ENCODE results near the gene DCLRE1A.

DCLRE1A gene

GRCh38 chr10:113854761-113855588 lies 1.1 kb upstream of the DCLRE1A start:
- H3K36me3 ChIP-seq (ENCODE audit: control insufficient read depth in 1 of 2, insufficient read depth in 2 of 2, low read depth in 1 of 2, low read length in 2 of 2) = peaks cover 0 to 12% of the 10 kb centered on the region in 2 experiments
- H4K91ac ChIP-seq (ENCODE audit: low read length) = peak overlapping the region; percentile 77
- H3K9me3 ChIP-seq (ENCODE audit: control insufficient read depth, low read length) = no peaks in the 10 kb centered on the region
- peak overlapping the region; percentile 96 for H2BK5ac ChIP-seq (ENCODE audit: low read depth, low read length, poor library complexity, severe bottlenecking)
- peaks cover 9% of the 10 kb centered on the region for H3K4me1 ChIP-seq (ENCODE audit: control insufficient read depth, insufficient read depth, low read depth, low read length)
- H2BK15ac ChIP-seq (ENCODE audit: low read depth, poor library complexity, severe bottlenecking) = peak overlapping the region; percentile 75
- peak overlapping the region; percentile 79 for H3K4me2 ChIP-seq (ENCODE audit: low read length, poor library complexity, severe bottlenecking)
- peak overlapping the region; percentile 98 to 99 for H3K18ac ChIP-seq (ENCODE audit: low read depth in 1 of 2, low read length in 2 of 2)
- H3K4ac ChIP-seq (ENCODE audit: low read depth in 1 of 2, low read length in 2 of 2) = peak overlapping the region; percentile 57 to 89
- H3K23ac ChIP-seq (ENCODE audit: low read length in 2 of 2) = peak overlapping the region in 1 of 2 experiments; percentile 34
- under 1% methylated on average over 61 of the region's 62 CpGs for WGBS
- peak; percentile 81 for DNase-seq
- no peak overlapping the region for H2AK5ac ChIP-seq (ENCODE audit: low read length, severe bottlenecking)
- no peak overlapping the region for H2BK120ac ChIP-seq (ENCODE audit: low read depth, low read length)
- peak overlapping the region; percentile 28 to 70 for H2BK12ac ChIP-seq (ENCODE audit: low read length in 2 of 2)
- H3K27me3 ChIP-seq (ENCODE audit: control insufficient read depth in 1 of 2, insufficient read depth in 1 of 2, low read length in 2 of 2) = no peaks in the 10 kb centered on the region
- H2AFZ ChIP-seq (ENCODE audit: low read depth, low read length) = peak overlapping the region; percentile 54
- peak overlapping the region in 1 of 2 experiments; percentile 87 for H3K14ac ChIP-seq (ENCODE audit: low read length in 2 of 2)
- H4K8ac ChIP-seq (ENCODE audit: low read length) = peak overlapping the region; percentile 93
- H3K9ac ChIP-seq (ENCODE audit: low read length) = peak overlapping the region; percentile 95
- peaks cover 14% of the 10 kb centered on the region for H3K79me1 ChIP-seq (replicated peaks; ENCODE audit: low read length, poor library complexity, severe bottlenecking)
- peak overlapping the region; percentile 87 to 89 for H3K4me3 ChIP-seq (ENCODE audit: insufficient read depth in 1 of 2, low read depth in 1 of 2, low read length in 2 of 2)
- H3K27ac ChIP-seq (ENCODE audit: low read length, poor library complexity, severe bottlenecking) = peak overlapping the region; percentile 85

- no peak overlapping the region for H3K23ac ChIP-seq (ENCODE audit: low read length in 2 of 2)
- H3K4me1 ChIP-seq (ENCODE audit: control insufficient read depth, insufficient read depth, low read depth, low read length) = peaks cover 9% of the 10 kb centered on the region
- peak overlapping the region; percentile 2 for H4K8ac ChIP-seq (ENCODE audit: low read length)
- H4K91ac ChIP-seq (ENCODE audit: low read length) = no peak overlapping the region
- DNase-seq = peak; percentile 31
- H3K14ac ChIP-seq (ENCODE audit: low read length in 2 of 2) = no peak overlapping the region
- H3K18ac ChIP-seq (ENCODE audit: low read depth in 1 of 2, low read length in 2 of 2) = peak overlapping the region in 1 of 2 experiments; percentile 84
- H2BK12ac ChIP-seq (ENCODE audit: low read length in 2 of 2) = no peak overlapping the region
- H2AFZ ChIP-seq (ENCODE audit: low read depth, low read length) = peak overlapping the region; percentile 98
- H2BK15ac ChIP-seq (ENCODE audit: low read depth, poor library complexity, severe bottlenecking) = no peak overlapping the region
- no peak overlapping the region for H2AK5ac ChIP-seq (ENCODE audit: low read length, severe bottlenecking)
- no peaks in the 10 kb centered on the region for H3K27me3 ChIP-seq (ENCODE audit: control insufficient read depth in 1 of 2, insufficient read depth in 1 of 2, low read length in 2 of 2)
- peak overlapping the region; percentile 79 for H3K4me2 ChIP-seq (ENCODE audit: low read length, poor library complexity, severe bottlenecking)
- 51% methylated on average over 8 of the region's 10 CpGs for WGBS
- H2BK5ac ChIP-seq (ENCODE audit: low read depth, low read length, poor library complexity, severe bottlenecking) = no peak overlapping the region
- H3K79me1 ChIP-seq (replicated peaks; ENCODE audit: low read length, poor library complexity, severe bottlenecking) = peaks cover 12% of the 10 kb centered on the region
- H3K27ac ChIP-seq (ENCODE audit: low read length, poor library complexity, severe bottlenecking) = no peak overlapping the region
- H3K4ac ChIP-seq (ENCODE audit: low read depth in 1 of 2, low read length in 2 of 2) = peak overlapping the region in 1 of 2 experiments; percentile 87
- no peaks in the 10 kb centered on the region for H3K9me3 ChIP-seq (ENCODE audit: control insufficient read depth, low read length)
- H3K4me3 ChIP-seq (ENCODE audit: insufficient read depth in 1 of 2, low read depth in 1 of 2, low read length in 2 of 2) = peak overlapping the region; percentile 67 to 89
- H3K9ac ChIP-seq (ENCODE audit: low read length) = peak overlapping the region; percentile 95
- H2BK120ac ChIP-seq (ENCODE audit: low read depth, low read length) = no peak overlapping the region
- no peaks in the 10 kb centered on the region for H3K36me3 ChIP-seq (ENCODE audit: control insufficient read depth in 1 of 2, insufficient read depth in 2 of 2, low read depth in 1 of 2, low read length in 2 of 2)
Observed at GRCh38 chr10:113853578-113854012, 287 bp downstream of the DCLRE1A start.

GRCh38 chr10:113849946-113850345 lies 3.9 kb downstream of the DCLRE1A start:
- H3K27ac ChIP-seq (ENCODE audit: low read length, poor library complexity, severe bottlenecking) = no peak overlapping the region
- 97% methylated on average over 7 of the region's 7 CpGs for WGBS

GRCh38 chr10:113849140-113849803 lies 4.6 kb downstream of the DCLRE1A start:
- 100% methylated on average over 3 of the region's 5 CpGs for WGBS
- no peak overlapping the region for H3K9ac ChIP-seq (ENCODE audit: low read length)
- H3K14ac ChIP-seq (ENCODE audit: low read length in 2 of 2) = no peak overlapping the region
- H3K4me2 ChIP-seq (ENCODE audit: low read length, poor library complexity, severe bottlenecking) = no peak overlapping the region
- peaks cover 6% of the 10 kb centered on the region for H3K4me1 ChIP-seq (ENCODE audit: control insufficient read depth, insufficient read depth, low read depth, low read length)
- H3K4me3 ChIP-seq (ENCODE audit: insufficient read depth in 1 of 2, low read depth in 1 of 2, low read length in 2 of 2) = no peak overlapping the region
- H3K9me3 ChIP-seq (ENCODE audit: control insufficient read depth, low read length) = no peaks in the 10 kb centered on the region
- no peak overlapping the region for H2BK5ac ChIP-seq (ENCODE audit: low read depth, low read length, poor library complexity, severe bottlenecking)
- DNase-seq = no peak
- H3K23ac ChIP-seq (ENCODE audit: low read length in 2 of 2) = no peak overlapping the region
- H3K27ac ChIP-seq (ENCODE audit: low read length, poor library complexity, severe bottlenecking) = no peak overlapping the region
- no peak overlapping the region for H2AK5ac ChIP-seq (ENCODE audit: low read length, severe bottlenecking)
- no peak overlapping the region for H2AFZ ChIP-seq (ENCODE audit: low read depth, low read length)
- no peaks in the 10 kb centered on the region for H3K27me3 ChIP-seq (ENCODE audit: control insufficient read depth in 1 of 2, insufficient read depth in 1 of 2, low read length in 2 of 2)
- no peak overlapping the region for H4K8ac ChIP-seq (ENCODE audit: low read length)
- H3K18ac ChIP-seq (ENCODE audit: low read depth in 1 of 2, low read length in 2 of 2) = no peak overlapping the region
- H2BK12ac ChIP-seq (ENCODE audit: low read length in 2 of 2) = no peak overlapping the region
- H3K79me1 ChIP-seq (replicated peaks; ENCODE audit: low read length, poor library complexity, severe bottlenecking) = peaks cover 9% of the 10 kb centered on the region
- H3K36me3 ChIP-seq (ENCODE audit: control insufficient read depth in 1 of 2, insufficient read depth in 2 of 2, low read depth in 1 of 2, low read length in 2 of 2) = peaks cover 0 to 2% of the 10 kb centered on the region in 2 experiments
- no peak overlapping the region for H2BK15ac ChIP-seq (ENCODE audit: low read depth, poor library complexity, severe bottlenecking)
- H2BK120ac ChIP-seq (ENCODE audit: low read depth, low read length) = no peak overlapping the region
- no peak overlapping the region for H4K91ac ChIP-seq (ENCODE audit: low read length)
- no peak overlapping the region for H3K4ac ChIP-seq (ENCODE audit: low read depth in 1 of 2, low read length in 2 of 2)

More at GRCh38 chr10:113849946-113850345, 3.9 kb downstream of the DCLRE1A start:
- H4K91ac ChIP-seq (ENCODE audit: low read length) = no peak overlapping the region
- no peak overlapping the region for H2BK5ac ChIP-seq (ENCODE audit: low read depth, low read length, poor library complexity, severe bottlenecking)
- no peak overlapping the region for H4K8ac ChIP-seq (ENCODE audit: low read length)
- H3K14ac ChIP-seq (ENCODE audit: low read length in 2 of 2) = no peak overlapping the region
- no peak overlapping the region for H2BK120ac ChIP-seq (ENCODE audit: low read depth, low read length)
- H2BK15ac ChIP-seq (ENCODE audit: low read depth, poor library complexity, severe bottlenecking) = no peak overlapping the region
- H3K18ac ChIP-seq (ENCODE audit: low read depth in 1 of 2, low read length in 2 of 2) = no peak overlapping the region
- H2AFZ ChIP-seq (ENCODE audit: low read depth, low read length) = no peak overlapping the region
- peaks cover 10% of the 10 kb centered on the region for H3K79me1 ChIP-seq (replicated peaks; ENCODE audit: low read length, poor library complexity, severe bottlenecking)
- no peak overlapping the region for H2BK12ac ChIP-seq (ENCODE audit: low read length in 2 of 2)
- DNase-seq = no peak
- H3K27me3 ChIP-seq (ENCODE audit: control insufficient read depth in 1 of 2, insufficient read depth in 1 of 2, low read length in 2 of 2) = no peaks in the 10 kb centered on the region
- H3K4ac ChIP-seq (ENCODE audit: low read depth in 1 of 2, low read length in 2 of 2) = no peak overlapping the region
- no peak overlapping the region for H3K9ac ChIP-seq (ENCODE audit: low read length)
- no peak overlapping the region for H3K4me2 ChIP-seq (ENCODE audit: low read length, poor library complexity, severe bottlenecking)
- no peak overlapping the region for H3K23ac ChIP-seq (ENCODE audit: low read length in 2 of 2)
- H2AK5ac ChIP-seq (ENCODE audit: low read length, severe bottlenecking) = no peak overlapping the region
- no peaks in the 10 kb centered on the region for H3K36me3 ChIP-seq (ENCODE audit: control insufficient read depth in 1 of 2, insufficient read depth in 2 of 2, low read depth in 1 of 2, low read length in 2 of 2)
- H3K4me3 ChIP-seq (ENCODE audit: insufficient read depth in 1 of 2, low read depth in 1 of 2, low read length in 2 of 2) = no peak overlapping the region
- H3K4me1 ChIP-seq (ENCODE audit: control insufficient read depth, insufficient read depth, low read depth, low read length) = peaks cover 6% of the 10 kb centered on the region
- no peaks in the 10 kb centered on the region for H3K9me3 ChIP-seq (ENCODE audit: control insufficient read depth, low read length)

All from mesenchymal stem cell (in vitro differentiated cells and primary cell).